HCT116 (cell line): ENCODE data around the gene PTPRR.

Experiments used
- ATF3 ChIP-seq: IDR thresholded peaks from 2 replicates; pipeline ENCODE4 v1.6.1; 2012
- EZH2 ChIP-seq: fragments of 200-600 bp; sonication (generic); IDR thresholded peaks from 2 replicates; pipeline ENCODE4 v1.6.1; 2017; ENCODE audit warnings: antibody characterized with exemption, mixed run types
- POLR2A ChIP-seq: IDR thresholded peaks from 2 replicates; pipeline ENCODE4 v1.7.0; 2011; ENCODE audit warnings: borderline replicate concordance; ENCODE audit not compliant: insufficient read depth, insufficient read length; ENCODE audit errors: extremely low read depth

GRCh38 chr12:70741256-70741655, 179.3 kb downstream of the PTPRR start:
- TF ChIP-seq ATF3 (no peak), EZH2 (no peak), POLR2A (no peak)
